Esophagus squamous epithelium (tissue), 4 donors: Measurements from ENCODE around the gene FHL2.

ENCODE experiments used
- POLR2A ChIP-seq, 4 donors: fragments of 450-650 bp; IDR thresholded peaks; one replicate each; pipeline ENCODE4 v1.6.1; 2017; ENCODE audit warnings: antibody characterized with exemption in 4 of 4, mild to moderate bottlenecking in 4 of 4, moderate library complexity in 3 of 4
- TF ChIP-seq, protein P1 (sequence below), 6 experiments: fragments of 450-650 bp in 4 of 6; fragments of 200-600 bp in 2 of 6; sonication (generic) in 2 of 6; IDR thresholded peaks; one replicate each; pipeline ENCODE4 v1.5.1; 2016 to 2019; ENCODE audit warnings: antibody characterized with exemption in 6 of 6, mild to moderate bottlenecking in 4 of 6, moderate library complexity in 4 of 6

DNA sequence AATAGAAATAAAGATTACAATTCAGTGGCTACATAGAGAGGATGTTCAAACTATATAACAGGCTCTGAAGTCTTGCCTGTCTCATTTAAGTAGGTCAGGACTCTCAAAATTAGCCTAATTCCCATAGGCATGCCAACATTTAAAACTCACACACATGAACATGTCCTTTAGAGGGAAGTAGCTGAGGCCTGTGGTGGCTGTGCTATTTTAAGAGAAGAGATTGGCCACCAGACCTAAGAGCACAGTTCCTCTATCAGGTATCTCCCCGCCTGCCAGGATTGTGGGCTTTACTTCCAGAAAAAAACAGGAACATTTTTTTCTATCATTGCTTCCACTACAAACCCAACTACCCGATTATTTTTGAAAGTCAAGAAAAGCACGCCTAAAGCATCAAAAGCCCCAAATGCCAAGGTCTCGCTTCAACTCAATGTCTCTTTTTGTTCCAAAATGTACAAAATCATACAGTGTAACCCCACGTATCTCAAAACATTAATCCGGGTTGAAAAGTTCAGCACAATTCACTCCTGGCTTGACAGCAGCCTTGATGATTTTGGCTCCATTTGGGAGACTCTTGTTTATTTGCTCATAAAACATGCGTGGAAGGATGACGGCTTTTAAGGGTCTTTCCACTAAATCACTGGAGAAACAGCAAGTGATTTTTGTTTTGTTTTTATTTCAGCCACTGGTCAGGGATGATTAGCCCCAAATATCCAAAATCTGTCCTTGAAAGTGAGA lies 15.3 kb downstream of the FHL2 start:
- no peak for TF ChIP-seq POLR2A (IDR thresholded peaks at IDR 0.05)
- TF ChIP-seq, protein P1, sequence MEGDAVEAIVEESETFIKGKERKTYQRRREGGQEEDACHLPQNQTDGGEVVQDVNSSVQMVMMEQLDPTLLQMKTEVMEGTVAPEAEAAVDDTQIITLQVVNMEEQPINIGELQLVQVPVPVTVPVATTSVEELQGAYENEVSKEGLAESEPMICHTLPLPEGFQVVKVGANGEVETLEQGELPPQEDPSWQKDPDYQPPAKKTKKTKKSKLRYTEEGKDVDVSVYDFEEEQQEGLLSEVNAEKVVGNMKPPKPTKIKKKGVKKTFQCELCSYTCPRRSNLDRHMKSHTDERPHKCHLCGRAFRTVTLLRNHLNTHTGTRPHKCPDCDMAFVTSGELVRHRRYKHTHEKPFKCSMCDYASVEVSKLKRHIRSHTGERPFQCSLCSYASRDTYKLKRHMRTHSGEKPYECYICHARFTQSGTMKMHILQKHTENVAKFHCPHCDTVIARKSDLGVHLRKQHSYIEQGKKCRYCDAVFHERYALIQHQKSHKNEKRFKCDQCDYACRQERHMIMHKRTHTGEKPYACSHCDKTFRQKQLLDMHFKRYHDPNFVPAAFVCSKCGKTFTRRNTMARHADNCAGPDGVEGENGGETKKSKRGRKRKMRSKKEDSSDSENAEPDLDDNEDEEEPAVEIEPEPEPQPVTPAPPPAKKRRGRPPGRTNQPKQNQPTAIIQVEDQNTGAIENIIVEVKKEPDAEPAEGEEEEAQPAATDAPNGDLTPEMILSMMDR (IDR thresholded peaks at IDR 0.05): no peak
